Posterior cingulate gyrus (tissue), 11 donors: Measurements from ENCODE around the gene IGF2R.

Experiments
- DNase-seq, 10 donors: peaks; one replicate each; pipeline versions ENCODE4 v3.0.0 to v3.0.0-alpha.2; 2020 to 2021; ENCODE audit warnings: mixed read lengths in 3 of 10
- intact Hi-C: fragments of 100-400 bp; cut with DNase I; formaldehyde crosslinking; loops from one replicate; pipeline ENCODE4 v1.15.1; 2023

The IGF2R gene

GRCh38 chr6:160015778-160016684 is 47.1 kb downstream of the IGF2R start:
- DNase-seq: no peak
- intact Hi-C loops: no loop called here

DNA sequence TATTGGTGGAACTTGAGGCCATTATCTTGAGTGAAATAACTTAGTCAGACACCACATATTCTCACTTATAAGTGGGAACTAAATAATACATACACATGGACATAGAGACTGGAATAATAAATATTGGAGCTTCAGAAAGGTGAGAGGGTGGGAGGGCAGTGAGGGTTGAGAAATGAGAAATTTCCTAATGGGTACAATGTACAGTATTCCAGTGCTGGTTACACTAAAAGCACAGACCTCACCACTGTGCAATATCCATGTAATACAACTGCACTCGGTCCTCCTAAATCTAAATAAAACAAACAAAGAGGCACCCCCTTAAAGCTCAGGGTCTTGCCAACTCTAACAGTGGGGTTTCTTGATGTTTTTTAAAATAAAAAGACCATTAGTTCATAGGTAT is 53.2 kb downstream of the IGF2R start:
- intact Hi-C loops: no loop called here
- DNase-seq: no peak

DNA sequence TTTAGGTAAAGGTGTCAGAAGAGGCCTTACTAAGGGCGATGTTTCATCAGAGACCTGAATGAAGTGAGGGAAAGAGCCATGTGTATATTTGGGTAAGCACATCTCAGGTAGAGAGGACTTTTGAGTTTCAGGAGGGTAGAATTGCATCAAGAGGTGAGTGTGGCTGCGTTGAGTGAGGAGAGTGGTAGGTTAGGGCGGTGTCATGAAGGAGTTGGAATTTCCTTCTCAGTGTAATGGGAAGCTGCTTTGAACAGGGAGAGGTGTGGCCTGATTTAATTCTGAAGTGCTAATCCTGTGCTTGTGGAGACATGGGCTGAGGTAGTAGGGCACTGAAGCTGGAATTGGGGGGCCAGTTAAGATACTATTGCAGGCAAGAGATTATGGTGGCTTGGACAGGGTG is 53.9 kb downstream of the IGF2R start:
- no peak for DNase-seq
- intact Hi-C loops: no loop called here

GRCh38 chr6:160024152-160024551 is 55.3 kb downstream of the IGF2R start:
- intact Hi-C loops: no loop called here
- DNase-seq: no peak

- intact Hi-C loops: no loop called here
- no peak for DNase-seq
Measured at GRCh38 chr6:160027076-160027475, 58.2 kb downstream of the IGF2R start.

DNA sequence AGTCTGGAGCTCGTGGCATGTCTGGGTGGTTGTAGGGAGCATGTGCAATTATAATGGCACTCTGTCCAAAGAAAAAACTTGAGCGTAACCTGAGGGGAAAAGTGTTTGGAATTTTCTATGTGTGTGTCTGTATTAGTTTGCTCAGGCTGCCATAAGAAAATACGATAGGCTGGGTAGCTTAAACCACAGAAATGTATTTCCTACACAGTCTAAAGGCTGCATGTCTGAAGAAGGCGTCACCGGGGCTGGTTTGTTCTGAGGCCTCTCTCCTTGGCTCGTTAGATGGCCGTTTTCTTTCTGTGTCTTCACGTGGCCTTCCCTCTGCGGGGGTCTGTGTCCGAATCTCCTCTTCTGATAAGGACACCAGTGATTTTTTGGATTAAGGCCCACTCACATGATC is 59.0 kb downstream of the IGF2R start:
- no peak for DNase-seq
- intact Hi-C loops: no loop called here

DNA sequence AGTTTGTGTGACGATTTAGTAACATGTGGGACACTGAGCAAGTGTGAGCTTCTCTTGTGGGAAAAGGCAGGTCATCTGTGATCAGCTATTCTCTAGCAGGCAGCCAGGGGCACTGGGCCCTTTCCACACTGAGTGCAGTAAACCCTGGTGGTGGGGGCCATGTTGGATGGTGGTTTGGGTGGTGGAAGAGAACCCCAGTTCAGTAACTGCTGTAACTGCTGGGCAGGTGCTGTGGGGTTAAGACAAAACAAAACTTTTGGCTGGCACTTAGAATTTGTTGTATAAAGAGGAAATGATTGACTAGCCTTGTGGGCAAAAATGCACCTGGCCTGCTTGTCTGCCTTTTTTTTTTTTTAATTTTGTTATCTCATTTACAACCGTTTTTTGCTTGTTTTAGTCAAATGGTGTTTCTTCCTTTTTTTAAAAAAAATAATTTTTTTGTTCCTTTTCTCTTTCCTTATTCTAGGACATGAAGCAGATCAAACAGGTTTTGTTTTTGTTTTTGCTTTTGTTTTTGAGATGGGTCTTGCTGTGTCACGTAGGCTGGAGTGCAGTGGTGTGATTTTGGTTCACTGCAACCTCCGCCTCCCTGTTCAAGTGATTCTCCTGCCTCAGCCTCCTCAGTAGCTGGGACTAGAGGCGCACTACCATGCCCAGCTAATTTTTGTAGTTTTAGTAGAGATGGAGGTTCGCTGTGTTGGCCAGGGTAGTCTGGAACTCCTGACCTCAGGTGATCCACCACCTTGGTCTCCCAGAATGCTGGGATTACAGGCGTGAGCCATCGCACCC is 59.8 kb downstream of the IGF2R start:
- no peak for DNase-seq
- intact Hi-C loops: no loop called here

DNA sequence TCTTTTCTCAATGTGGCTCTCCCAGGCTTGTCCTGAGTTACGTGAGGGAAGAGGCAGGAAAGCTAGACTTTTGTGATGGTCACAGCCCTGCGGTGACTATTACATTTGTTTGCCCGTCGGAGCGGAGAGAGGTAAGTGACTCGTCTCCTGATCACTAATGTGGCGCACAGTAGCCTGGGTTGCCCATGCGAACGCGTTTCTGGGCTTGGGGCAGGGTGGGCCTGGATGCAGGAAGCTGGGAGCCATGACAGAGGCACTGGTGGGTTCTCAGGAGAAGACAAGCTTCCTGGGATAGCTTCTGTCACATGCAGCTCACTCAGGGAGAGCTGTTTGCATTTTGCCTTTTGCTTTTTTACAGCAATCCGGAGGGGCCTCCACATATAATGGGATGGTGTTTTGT is 60.6 kb downstream of the IGF2R start:
- DNase-seq: no peak
- intact Hi-C loops: no loop called here

DNA sequence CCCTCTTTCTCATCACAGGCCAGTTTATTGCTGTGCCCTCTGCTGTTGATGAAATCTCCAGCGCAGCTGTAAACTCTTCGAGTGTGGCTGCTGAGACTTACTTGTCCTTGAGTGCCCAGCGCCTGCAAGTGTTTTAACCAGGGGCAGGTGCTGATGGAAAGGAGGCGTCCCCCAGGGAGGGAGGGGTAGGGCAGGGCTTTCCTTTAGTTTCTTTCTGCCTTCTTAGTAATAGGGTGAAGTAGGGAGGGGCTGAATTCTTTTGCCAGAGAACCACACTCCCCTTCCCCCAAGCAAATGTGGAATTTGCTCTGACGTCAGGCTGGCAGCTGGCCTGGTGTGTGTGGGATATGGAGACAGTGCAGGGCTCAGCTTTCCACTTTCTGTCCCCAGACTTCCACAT is 61.2 kb downstream of the IGF2R start:
- intact Hi-C loops: no loop called here

DNA sequence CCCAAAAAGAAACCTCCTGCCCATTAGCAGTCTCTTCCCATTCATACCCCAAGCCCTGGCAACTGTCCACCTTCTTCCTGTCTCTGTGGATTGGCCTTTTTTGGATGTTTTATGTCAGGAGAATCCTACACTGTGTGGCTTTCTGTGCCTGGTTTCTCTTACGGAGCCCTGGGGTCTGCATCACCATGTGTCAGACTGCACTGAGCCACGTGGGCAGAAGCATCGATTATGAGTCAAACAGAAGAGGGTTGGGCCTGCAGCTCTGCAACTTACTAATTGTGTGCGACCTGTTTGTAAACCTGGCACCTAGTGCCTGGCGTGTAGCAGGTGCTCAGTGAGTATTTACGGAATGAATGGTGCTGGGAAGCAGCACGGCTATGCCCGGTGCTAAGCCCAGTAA is 62.6 kb downstream of the IGF2R start:
- DNase-seq: no peak
- intact Hi-C loops: no loop called here

More for the DNA sequence above, 61.2 kb downstream of the IGF2R start:
- peak in 7 of 10 donors; percentile 44 to 92 (median 59) for DNase-seq

DNA sequence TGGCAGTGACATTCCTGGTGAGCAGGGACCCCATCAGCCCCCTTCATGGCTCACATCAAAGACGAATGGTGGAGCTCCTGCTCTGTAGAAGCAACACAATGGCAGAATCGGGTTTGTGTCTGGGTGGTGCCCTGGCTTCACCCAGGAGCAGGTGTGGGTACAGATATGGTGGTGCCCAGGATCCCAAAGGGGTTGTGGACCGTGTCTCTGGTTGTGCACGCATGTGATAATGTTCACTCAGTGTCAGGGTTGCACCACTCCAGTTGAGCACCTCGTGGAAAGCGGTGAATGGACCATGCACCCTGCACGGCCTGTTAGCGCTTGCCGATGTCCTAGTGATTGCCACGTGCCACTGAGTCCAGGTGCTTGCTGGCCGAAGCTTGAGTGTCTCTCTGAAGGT is 63.0 kb downstream of the IGF2R start:
- intact Hi-C loops: no loop called here
- no peak for DNase-seq

DNA sequence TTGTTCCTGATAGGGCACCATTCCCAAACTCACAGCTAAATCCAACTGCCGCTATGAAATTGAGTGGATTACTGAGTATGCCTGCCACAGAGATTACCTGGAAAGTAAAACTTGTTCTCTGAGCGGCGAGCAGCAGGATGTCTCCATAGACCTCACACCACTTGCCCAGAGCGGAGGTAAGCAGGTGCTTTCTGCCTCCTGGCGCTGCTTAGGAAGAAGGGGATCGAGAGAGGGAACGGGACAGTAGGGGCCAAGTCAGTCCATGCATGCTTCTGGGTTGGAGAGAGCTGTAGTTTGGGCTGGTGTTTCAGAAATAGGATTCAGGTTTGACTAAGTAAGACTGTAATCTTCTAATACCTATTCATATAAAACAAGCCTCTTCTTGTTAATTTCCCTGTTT is 63.7 kb downstream of the IGF2R start:
- DNase-seq: no peak
- intact Hi-C loops: no loop called here

- no peak for DNase-seq
- intact Hi-C loops: no loop called here
Measured at GRCh38 chr6:160034036-160034930, 65.4 kb downstream of the IGF2R start.

- no peak for DNase-seq
- intact Hi-C loops: no loop called here
Measured at GRCh38 chr6:160035241-160035640, 66.4 kb downstream of the IGF2R start.

DNA sequence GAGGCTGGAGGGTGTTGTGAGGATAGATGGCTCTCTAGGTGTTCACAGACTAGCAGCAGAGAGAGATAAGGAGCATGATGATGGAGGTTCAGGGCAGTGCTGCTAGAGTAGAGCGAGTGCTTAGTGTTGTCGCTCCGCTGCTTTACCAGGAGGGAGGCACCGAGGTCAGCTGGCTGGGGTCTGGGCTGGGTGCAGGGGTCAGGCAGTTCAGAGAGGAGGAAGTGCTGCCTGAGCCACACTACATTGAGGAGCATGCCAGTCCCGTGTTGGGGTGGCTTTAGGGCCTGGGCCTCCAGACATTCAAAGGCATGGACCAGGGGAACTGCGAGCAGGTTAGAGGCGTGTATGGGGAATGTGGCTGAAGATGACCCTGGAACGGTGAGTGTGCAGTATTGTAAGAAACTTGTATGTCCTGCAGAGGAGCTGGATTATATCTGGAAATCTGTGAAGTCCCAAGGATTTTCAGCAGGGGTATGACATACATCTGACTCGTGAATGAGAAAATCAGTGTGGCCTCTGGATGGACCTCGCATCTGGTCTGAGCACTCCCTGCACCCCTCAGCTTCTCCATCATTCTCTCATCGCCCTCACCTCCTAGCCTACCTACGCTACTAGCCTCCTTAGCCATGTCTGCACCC is 66.9 kb downstream of the IGF2R start:
- DNase-seq: peak in 1 of 10 donors; percentile 84
- intact Hi-C loops: no loop called here

GRCh38 chr6:160036331-160036695 is 67.4 kb downstream of the IGF2R start:
- intact Hi-C loops: no loop called here

GRCh38 chr6:160036790-160037206 is 67.9 kb downstream of the IGF2R start:
- DNase-seq: no peak
- intact Hi-C loops: no loop called here

More at GRCh38 chr6:160036331-160036695, 67.4 kb downstream of the IGF2R start:
- no peak for DNase-seq

- peak in 1 of 10 donors; percentile 65 for DNase-seq
- intact Hi-C loops: no loop called here
Measured at GRCh38 chr6:160038479-160038878, 69.6 kb downstream of the IGF2R start.

DNA sequence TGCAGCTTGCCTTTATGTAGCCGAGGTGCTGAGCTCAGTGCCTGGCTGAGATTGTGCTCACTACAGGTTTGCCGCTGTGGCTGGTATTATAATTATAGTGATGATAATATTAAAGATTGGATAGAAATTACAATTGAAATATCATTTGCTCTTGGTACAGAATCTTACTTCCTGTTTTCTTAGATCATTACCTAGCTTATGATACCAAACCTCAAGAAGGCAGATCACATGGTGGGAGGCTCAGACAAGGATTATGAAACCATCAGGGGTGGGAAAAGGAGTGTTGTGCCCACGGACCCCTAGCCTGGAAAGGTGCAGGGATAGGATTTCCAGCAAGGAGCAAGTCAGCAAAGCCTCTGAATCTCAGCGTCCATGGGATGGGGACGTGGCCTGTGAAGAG is 70.6 kb downstream of the IGF2R start:
- intact Hi-C loops: no loop called here
- DNase-seq: no peak

DNA sequence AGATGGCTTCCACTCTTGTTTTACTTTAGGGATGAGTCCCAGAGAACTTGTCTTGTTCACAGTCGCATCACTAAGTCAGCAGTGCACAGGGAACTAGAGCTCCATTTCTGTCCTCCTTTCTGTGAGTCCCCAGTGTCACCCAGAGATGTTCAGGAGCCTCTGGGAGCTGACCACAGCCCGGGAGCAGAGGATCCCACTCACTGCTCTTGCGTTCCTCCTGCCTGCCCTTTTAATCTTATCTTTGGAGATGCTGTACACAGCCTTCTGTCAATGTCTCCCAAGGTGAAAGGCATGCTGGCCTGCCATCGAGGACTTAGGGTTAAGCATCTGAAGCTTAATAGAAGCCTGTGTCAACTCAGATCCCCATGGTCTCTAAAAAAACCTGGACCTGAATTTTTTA is 71.2 kb downstream of the IGF2R start:
- DNase-seq: no peak
- intact Hi-C loops: no loop called here
